HG02642 (cell line): ENCODE data around the gene SLC35E1.
"Not testable (repeated sequence)": the region's sequence is repeated elsewhere in the genome, so short reads cannot be mapped to it uniquely, and the experiment has no call there.

Experiments
- ATAC-seq: cut with Tn5 transposase; IDR thresholded peaks from one replicate; pipeline ENCODE4 v1.9.1; 2021; ENCODE audit warnings: mild to moderate bottlenecking; ENCODE audit not compliant: unreplicated experiment, poor library complexity

The SLC35E1 gene

DNA sequence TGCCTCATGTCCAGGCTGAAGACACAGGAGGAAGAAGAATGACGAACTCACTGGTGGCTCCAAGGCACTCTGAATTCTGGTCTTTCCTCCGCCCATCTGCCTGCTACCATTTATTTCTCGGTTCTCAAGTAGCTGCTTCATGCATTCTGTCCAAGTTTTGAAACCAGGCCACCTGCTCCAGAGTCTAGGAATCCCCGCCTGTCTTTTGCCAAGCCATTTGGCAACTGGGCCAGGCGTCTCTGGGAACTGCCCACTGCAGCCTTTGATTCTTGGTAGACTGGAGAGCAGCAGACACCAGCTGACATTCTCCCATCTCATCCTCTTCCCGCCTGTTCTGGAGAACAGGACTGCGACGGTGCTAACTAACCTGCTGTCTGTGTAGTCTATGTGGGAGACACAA is 10.8 kb downstream of the SLC35E1 start:
- no peak for ATAC-seq

DNA sequence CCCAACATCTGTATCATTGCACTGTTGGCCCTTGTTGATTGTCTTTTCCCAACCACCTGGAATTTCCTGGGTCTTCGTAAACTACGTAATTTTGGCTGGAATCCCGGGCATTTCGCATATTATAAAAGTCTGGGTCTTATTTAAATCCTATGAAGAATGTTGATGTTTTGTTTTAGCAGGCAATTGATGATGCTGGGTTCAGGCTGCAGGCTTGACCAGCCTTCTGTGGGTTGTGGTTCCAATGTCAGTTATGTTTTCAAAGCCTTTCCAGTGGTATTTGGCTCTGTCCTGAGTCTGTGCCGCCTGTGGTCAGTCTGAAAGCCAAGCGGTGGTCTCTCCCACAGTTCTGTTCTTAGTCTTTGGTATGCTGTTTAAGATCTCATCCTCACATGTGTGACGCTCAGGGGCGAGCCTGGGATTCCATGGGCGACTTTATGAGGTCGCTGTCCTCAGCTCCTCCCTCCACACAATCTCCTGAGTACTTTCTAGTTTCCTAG is 12.4 kb downstream of the SLC35E1 start:
- no peak for ATAC-seq

DNA sequence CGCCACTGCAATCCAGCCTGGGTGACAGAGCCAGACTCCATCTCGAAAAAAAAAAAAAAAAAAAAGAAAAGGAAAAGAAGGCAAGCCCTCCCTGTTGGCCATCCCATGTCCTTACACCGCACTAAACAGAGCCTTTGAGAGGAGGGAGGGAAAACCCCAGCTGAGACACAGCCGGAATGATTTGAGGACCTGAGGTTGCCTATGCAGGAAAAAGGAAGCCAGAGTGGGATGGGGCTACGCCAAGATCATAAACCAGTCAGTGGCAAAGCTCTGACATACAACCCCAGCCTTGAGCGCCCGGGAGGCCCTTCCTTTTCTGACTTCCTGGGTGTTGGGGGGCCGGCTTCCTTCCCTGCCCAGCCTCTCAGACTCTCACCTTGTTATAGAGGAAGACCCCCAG is 17.4 kb downstream of the SLC35E1 start:
- no peak for ATAC-seq

DNA sequence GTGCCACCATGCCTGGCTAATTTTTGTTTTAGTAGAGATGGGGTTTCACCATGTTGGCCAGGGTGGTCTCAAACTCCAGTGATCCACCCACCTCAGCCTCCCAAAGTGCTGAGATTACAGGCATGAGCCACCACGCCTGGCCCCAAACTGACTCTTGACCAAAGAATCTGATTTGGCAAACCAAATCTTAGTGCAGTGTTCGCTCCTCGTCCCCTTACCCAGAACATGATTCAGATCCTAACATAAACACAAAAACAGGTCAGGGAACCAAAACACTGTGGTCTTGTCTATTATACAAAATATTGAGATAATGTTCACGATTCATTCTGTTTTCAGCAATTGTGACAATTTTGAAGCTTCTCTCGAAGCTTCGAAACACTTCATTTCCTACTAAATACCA is 20.3 kb downstream of the SLC35E1 start:
- ATAC-seq, result not testable (repeated sequence)

DNA sequence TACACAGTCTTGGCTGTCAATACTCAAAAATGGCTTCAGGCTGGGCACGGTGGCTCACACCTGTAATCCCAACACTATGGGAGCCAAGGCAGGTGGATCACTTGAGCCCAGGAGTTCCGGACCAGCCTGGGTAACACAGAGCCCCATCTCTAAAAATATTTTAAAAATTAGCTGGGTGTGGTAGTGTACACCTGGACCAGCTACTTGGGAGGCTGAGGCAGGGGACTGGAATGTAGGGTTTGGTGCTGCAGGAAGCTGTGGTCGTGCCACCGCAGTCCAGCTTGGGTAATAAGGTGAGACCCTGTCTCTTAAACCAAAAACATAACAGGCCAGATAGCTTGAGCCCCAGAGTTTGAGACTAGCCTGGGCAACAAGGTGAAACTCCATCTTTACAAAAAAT is 23.3 kb downstream of the SLC35E1 start:
- no peak for ATAC-seq

DNA sequence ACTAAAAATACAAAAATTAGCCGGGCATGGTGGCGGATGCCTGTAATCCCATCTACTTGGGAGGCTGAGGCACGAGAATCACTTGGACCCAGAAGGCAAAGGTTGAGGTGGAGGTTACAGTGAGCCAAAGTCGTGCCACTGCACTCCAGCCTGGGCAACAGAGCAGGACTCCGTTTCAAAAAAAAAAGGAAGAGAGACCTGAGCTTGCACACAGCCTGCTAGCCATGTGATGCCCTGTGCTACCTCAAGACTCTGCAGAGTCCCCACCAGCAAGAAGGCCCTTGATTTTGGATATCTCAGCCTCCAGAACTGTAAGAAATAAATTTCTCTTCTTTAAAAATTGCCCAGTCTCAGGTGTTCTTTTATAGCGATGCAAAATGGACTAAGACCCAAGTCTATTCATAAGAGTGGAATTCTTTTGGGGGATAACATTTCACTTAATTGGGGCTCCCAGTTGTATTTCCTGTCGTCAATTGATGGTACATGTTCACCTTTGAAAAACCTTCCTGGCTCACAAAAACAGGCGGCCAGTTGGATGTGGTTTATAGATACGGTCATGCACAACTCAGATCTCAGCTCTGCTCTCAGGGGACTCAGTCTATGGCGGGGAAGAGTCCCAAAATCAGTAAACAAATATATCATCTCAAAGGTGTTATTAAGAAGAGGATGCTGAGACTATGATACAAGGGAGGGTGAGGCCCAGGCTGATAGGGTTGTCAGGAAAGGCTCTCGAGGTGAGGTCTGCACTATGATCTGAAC is 27.6 kb downstream of the SLC35E1 start:
- ATAC-seq, result no peak

DNA sequence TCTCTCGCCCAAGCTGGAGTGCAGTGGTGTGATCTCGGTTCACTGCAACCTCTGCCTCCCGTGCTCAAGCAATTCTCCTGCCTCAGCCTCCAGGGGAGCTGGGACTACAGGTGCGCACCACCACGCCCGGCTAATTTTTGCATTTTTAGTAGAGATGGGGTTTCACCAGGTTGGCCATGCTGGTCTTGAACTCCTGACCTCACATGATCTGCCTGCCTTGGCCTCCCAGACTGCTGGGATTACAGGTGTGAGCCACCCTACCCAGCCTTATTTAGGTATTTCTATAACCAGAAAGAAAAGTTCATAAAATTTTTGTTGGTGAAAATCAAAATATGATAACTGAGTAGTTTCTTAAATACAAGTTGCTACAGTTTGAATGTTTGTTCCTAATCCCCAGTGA is 28.5 kb downstream of the SLC35E1 start:
- not testable (repeated sequence) for ATAC-seq

DNA sequence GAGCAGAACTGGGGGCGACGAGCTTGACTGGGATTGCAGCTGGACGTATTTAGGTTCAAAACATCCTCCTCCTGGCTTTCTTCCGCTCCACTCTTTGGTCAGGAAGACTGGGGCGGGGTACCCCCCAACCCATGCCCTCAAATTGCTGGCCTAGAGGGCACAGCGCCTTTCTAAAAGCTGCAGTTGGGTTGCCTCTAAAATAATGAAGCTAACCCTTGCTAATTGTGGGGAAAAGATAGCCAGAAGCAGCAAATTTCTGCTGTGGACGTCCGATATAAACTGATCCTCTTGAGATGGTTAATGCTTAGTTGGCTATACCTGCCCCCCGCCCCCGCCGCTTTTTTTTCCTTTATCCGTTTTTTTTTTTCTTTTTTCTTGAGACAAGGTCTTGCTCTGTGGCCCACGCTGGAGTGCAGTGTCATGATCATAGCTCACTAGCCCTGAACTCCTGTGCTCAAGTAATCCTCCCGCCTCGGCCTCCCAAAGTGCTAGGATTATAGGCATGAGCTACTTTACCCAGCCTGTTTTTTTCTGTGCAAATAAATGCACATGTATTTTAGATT is 29.2 kb downstream of the SLC35E1 start:
- ATAC-seq, result no peak

DNA sequence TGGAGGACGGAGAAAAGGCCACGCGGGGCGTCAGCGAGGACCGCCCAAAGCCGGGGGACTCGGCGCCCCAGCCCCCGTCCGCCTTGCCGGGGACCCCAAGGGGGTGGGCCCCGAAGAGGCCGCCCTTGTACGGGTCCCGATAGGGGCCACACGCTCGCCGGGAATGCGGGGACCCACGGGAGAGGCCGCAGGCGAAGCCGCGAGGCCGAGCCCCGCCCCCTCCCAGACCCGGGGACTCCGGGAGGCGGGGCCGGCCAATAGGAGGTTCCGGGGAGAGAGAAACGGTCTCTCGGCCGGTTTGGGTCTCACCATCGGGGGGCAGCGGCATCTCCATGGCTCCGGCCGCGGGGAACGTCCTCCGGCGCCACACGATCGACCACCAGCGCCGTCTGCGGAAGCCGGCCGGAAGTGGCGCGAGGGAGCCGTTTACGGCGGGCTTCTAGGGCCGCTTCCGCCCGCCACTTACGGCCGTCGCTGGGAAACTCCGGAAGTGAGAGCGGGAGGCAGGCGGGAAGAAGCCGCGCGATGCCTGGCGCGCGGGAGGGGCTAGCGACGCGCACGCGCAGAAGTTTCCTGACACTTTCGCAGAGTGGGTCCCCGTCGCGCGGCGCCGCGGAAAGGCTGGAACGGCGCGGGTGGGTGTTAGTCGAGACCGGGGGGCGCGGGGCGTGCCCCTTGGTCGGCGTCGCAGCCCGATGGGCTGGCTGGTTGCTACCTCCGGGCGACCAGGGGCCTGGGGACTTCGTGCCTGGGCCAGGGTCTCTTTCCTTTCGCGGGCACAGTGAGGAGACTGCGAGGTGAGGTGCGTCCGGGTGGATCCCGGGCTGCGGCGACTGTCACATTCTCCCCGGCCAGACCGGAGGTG is 29.9 kb downstream of the SLC35E1 start, which contains the start of gene CHERP:
Gene CHERP, minus strand, starts transcription at position 393 of the 865 bp plus-strand sequence. Its CDS starts 59 bp downstream, at position 334.
- peak; percentile 80 for ATAC-seq

DNA sequence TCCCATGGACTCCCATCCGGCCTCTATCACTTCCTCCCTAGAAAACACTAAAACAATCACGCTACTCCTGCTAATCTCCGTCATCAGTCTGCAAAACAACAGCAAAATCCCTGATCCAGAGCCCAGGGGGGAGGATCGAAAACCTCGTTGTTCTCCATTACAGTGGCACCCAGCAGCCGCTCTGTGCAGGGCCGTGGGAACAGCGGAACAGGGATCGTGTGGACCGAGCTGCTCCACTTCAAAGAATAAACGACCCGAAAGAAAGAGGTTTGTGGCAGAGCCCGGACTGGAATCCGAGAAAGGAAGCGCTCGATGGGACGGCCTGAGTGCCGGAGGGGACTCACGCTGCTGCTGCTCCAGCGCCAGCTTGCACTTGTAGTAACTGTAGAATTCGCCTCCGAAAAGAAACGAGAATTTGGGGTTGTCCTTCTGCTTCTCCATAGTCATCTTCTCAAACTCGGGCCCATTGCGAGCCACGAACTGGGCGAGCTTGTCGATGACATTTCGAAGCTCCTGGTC is 30.6 kb downstream of the SLC35E1 start:
- ATAC-seq, result peak; percentile 2

DNA sequence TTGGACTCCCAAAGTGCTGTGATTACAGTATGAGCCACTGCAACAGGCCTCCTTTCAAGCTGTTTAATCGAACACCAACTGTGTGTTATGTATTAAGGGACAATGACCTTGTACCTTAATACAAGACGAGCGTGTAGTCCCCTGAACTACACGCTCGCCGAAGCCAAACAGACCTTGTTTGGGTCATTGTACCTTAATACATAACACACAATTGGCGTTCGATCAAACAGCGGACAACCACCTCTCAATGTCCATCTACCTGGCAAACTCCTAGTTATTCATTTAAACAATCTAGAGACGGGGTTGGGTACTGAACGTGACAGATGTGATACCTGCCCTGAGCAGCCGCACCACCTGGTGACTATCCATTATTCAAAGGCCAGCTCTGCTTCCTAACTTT is 31.3 kb downstream of the SLC35E1 start:
- ATAC-seq, result no peak

DNA sequence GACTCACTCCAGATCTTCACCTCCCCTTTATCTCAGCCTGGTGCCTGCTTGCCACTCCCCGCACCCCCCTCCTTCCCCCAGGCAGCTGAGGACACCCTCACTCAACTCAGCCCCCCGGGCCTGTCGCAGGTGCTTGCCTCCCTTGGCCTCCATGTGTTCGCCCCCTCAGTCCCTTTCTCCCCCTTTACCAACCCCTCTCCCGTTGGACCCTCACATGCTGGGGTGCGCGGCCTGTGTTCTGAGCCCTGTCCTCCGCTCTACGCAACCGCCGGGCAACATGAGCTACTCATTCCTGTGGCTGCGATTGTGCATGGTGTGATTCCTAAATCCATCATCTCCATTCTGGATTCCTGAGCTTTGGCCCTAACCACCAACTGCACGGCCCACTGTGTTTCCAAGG is 35.1 kb downstream of the SLC35E1 start:
- ATAC-seq, result no peak

DNA sequence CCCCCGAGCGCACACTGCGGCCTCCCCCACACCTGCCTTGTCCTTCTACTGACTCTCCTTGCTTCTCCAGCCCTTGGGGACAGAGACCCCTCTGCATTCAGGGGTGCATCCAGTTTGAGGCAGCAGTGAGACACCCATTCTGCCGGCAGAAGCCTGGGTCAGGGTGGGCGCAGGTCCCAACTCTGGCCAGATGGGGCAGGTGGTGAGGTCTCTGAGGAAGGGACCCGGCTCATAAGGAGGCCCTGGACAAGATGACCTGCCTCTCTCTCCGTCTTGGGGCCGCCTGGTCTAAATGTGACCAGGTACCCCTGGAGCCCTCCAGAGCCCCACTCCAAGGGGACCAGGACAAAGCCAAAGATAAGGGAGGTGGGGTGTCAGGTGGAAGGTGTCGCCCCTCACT is 36.1 kb downstream of the SLC35E1 start:
- ATAC-seq, result no peak

DNA sequence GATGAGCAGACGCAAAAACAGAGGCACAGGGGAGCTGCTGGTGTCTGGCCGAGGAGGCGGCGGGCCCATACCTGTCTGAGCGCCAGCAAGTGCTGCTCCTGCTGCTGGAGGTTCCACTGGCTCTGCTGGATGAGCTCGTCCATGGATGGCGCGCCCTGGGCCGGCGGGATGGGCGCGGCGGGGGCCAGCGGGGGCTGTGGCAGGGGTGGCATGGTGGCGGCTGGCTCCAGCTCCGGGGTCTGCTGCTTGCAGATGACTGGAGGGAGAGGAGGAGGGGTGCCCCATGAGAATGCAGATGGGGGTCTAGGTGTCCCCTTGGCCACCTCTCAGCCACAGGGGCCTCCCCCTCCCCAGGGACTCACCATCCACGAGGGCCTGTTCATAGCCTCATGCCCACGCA is 36.8 kb downstream of the SLC35E1 start:
- no peak for ATAC-seq

DNA sequence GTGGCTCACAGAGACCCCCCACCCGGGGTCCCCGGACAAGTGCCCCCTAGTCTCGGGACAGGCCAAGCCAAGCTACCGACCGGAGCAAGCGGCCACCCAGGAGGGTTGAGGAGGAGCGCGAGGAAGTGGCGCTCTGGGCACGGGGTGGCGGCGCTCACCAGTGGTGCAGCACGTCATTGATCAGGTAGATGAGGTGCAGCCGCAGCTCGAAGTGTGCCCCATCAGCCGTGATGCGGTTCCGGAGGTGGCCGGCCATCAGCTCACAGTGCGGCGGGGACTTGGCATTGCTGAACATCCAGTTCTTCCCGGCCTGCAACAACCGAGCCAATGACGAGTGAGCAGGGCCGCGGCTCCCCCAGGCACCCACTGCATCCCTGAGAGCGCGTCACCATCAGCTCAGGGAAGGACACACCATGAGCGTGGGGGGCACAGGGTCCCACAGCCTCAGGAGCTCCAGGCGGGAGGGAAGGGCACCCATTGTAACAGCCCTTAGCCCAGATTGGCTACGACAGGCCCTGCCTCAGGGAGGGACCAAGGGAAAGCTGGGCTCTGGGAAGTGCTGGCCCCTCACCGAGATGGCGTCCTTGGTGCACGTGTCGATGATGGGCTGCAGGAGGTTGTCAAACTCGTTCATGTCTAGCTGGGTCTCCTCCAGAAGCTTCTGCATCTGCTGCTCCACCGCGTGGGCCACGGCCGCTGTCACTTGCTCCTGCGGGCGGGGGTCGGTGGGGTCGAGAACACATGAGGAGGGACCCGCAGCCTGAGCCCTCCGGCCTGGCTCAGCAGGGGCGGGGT is 39.6 kb downstream of the SLC35E1 start:
- ATAC-seq, result no peak

DNA sequence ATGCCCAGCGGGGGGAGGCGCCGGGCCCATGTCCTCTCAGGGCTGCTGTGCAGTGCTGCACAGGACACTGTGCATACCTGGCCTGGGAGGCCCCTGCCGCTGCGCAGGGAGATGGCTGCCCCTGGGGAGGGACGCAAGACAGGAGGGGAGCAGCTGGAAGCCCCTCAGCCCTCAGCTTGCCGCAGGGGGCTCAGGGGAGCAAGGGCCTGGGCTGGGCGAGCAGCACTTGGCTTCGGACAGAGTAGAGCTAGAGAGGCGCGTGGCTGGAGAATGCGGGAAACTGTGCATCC is 40.9 kb downstream of the SLC35E1 start:
- no peak for ATAC-seq

DNA sequence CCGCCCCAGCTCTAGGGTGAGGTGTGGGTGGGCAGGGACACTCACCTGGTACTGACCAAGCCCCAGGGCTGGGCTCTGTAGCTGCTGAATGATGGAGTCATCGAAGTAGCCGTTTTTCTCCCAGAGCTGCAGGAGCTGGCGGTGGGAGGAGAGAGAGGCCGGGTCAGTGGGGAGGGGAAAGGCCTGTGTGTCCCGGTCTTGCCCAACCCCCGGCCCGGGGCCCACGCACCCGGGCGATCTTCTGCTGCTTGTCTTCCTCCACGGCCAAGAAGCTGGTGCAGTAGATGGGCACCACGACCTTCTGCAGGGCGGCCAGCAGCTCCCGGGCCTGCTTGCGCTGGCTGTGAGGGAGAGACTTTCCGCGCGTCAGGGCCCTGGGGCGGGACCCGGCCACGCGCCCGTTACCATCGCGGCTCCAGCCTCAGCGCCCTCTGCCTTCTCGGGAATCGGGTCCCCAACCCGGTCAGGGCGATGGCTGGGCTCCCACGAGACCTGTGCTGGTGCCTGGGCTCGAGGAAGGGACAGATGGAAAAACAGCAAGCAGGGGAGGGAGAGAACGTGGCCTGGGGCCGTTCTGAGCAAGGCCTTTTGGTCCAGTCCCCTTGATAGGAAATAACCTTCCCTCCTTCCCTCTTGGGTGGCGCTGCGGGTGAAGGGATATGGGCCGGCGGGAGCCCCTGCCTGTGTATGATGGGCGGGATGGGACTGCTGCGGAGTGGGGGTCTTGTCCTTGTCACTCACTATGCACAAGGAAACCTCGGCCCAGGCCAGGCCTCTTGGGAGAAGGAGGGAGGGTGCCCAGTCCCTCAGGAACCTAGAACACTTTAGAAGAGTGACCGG is 41.5 kb downstream of the SLC35E1 start:
- ATAC-seq, result no peak

DNA sequence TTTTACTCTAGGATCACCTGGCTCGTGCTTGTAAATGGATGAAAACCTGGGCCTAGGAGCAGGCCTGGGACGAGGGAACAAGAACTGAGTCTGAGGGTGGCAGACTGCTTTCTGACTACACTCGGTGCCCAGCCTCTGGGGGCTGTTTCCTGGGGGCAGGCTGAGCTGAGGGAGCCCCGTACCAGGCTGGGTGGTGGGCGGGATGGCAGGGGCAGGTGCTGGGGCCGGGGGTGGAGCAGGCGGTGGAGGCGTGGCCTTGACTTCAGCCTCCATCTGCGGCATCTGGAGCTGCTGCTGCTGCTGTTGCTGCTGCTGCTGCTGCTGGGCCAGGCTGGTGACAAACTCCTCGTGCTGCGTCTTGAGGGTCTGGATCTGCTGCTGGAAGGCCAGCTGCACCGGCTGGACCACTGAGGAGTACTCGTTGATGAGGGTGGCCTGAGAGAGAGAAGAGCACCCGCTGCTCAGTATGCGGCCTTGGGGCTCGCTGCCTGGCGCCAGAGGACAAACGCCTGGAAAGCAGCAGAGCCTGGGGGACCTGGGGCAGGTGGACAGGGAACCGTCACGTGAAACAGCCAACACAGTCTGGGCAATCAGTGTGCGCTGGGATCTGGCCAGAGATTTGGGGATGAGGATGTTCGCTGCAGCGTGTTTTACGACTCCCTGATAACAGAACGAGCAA is 42.6 kb downstream of the SLC35E1 start:
- ATAC-seq, result no peak
